ENCODE data around the gene C1QTNF3. TPM values are rescaled to one million over a fixed set of nuclear protein-coding genes. Genes with fewer than 3 reads are reported as not detected.

C1QTNF3 gene
- total and polyA plus RNA-seq, 2 donors (not counting 3 experiments of a cell fraction or from before 2014, with no cell fraction given): 1.6 TPM

GRCh38 chr5:34021334-34021733, 21.7 kb downstream of the C1QTNF3 start:
- H3K36me3 ChIP-seq (ENCODE audit: control insufficient read depth in 2 of 2, extremely low read depth in 1 of 2, insufficient read depth in 2 of 2, low read length in 2 of 2): no peaks in the 10 kb centered on the region
- POLR2A ChIA-PET: no interaction called here
- dilution Hi-C loops (cut with MboI; ENCODE audit: extremely low pct_ligation_motif_present, low sequenced_read_pairs) (no loop called here), intact Hi-C loops (cut with micrococcal nuclease) (no loop called here)
- no peak overlapping the region for H3K4me2 ChIP-seq (ENCODE audit: insufficient read depth, low read length)
- H3K9me3 ChIP-seq (replicated peaks; ENCODE audit: control insufficient read depth, insufficient read depth, low read length): no peaks in the 10 kb centered on the region
- H3K79me2 ChIP-seq (ENCODE audit: control insufficient read depth, insufficient read depth, low read length): no peaks in the 10 kb centered on the region
- H3K4me3 ChIP-seq (replicated peaks in 1 of 3; ENCODE audit: insufficient read depth in 1 of 3, low read depth in 1 of 3, low read length in 3 of 3): no peak overlapping the region
- no peaks in the 10 kb centered on the region for H3K9me1 ChIP-seq (replicated peaks; ENCODE audit: control insufficient read depth, extremely low read depth, insufficient read depth, low read length)
- no peak for TF ChIP-seq FOS (IDR thresholded peaks at IDR 0.05; ENCODE audit: borderline replicate concordance, insufficient read depth, low read length)
- TF ChIP-seq GATA2 (IDR thresholded peaks at IDR 0.05; ENCODE audit: insufficient read depth, insufficient read length, low read depth, low read length): no peak
- no peak for TF ChIP-seq MYC (IDR thresholded peaks at IDR 0.05; ENCODE audit: low read depth, low read length)
- no peak for TF ChIP-seq EZH2 (IDR thresholded peaks at IDR 0.05; ENCODE audit: borderline replicate concordance, low read depth, low read length, severe bottlenecking)
- TF ChIP-seq POLR2A (IDR thresholded peaks at IDR 0.05; ENCODE audit: low read depth, low read length): no peak
- TF ChIP-seq CTCF (IDR thresholded peaks at IDR 0.05; ENCODE audit: extremely low read depth in 1 of 2, insufficient read depth in 1 of 2, low read depth in 1 of 2, low read length in 2 of 2): no peak
- TF ChIP-seq MAX (IDR thresholded peaks at IDR 0.05; ENCODE audit: insufficient read depth, insufficient read length): no peak
- no peak for TF ChIP-seq POLR2AphosphoS5 (IDR thresholded peaks at IDR 0.05; ENCODE audit: insufficient read depth, low read depth, low read length)
- no peak for TF ChIP-seq JUN (IDR thresholded peaks at IDR 0.05; ENCODE audit: borderline replicate concordance, insufficient read depth, insufficient read length, low read depth)
- DNase-seq (ENCODE audit: low read depth, low spot score) (no peak), FAIRE-seq (no peak)
- no peak overlapping the region for H3K9ac ChIP-seq (replicated peaks; ENCODE audit: extremely low read depth, insufficient read depth, low read length)
- H2AFZ ChIP-seq (ENCODE audit: low read depth, low read length): no peak overlapping the region
- BruUV-seq (replicated peaks): no TSS peak
- no peaks in the 10 kb centered on the region for H3K4me1 ChIP-seq (ENCODE audit: control insufficient read depth, extremely low read depth, insufficient read depth, low read length)
- H3K27ac ChIP-seq (ENCODE audit: insufficient read depth, low read depth, low read length): no peak overlapping the region
- peaks cover under 1 to 3% of the 10 kb centered on the region in 2 experiments for H3K27me3 ChIP-seq (ENCODE audit: control insufficient read depth in 2 of 2, insufficient read depth in 2 of 2, low read length in 2 of 2)
- CTCF ChIA-PET: interaction anchor here (0.7 to 1.1 kb wide), 2 partner anchors 8 to 15 kb away, joined by 3 read pairs; no protein-coding TSS in a partner anchor
- H4K20me1 ChIP-seq (replicated peaks; ENCODE audit: control insufficient read depth, extremely low read depth, insufficient read depth, low read length): no peaks in the 10 kb centered on the region
